Lung (tissue), 12 donors: ENCODE data around the gene ADARB1. TPM values are rescaled to one million over a fixed set of nuclear protein-coding genes. Genes with fewer than 3 reads are reported as not detected.

Source experiments
- ATAC-seq: fragments of 200-7000 bp; cut with Tn5 transposase; one replicate; pipeline ENCODE4 v1.9.1; 2020; ENCODE audit warnings: moderate number of reproducible peaks; ENCODE audit not compliant: insufficient read depth, low FRiP score
- DNase-seq, 3 donors: peaks; one replicate each; pipeline ENCODE4 v3.0.0-alpha.2; 2013 to 2017
- H3K27ac ChIP-seq, 2 donors: one replicate each; pipeline ENCODE4 v1.5.1; 2013; ENCODE audit warnings: mild to moderate bottlenecking in 2 of 2, moderate library complexity in 2 of 2, control low read depth in 1 of 2, inconsistent platforms in 1 of 2, low read depth in 1 of 2, low read length in 1 of 2
- H3K27me3 ChIP-seq, 3 donors: one replicate each; pipeline ENCODE4 v1.5.1; 2013; ENCODE audit warnings: low read length in 2 of 3; ENCODE audit not compliant: control insufficient read depth in 3 of 3, insufficient read depth in 3 of 3
- H3K36me3 ChIP-seq, 4 donors: one replicate each; pipeline ENCODE4 v1.5.1; 2013; ENCODE audit warnings: low read length in 4 of 4, mild to moderate bottlenecking in 1 of 4, moderate library complexity in 1 of 4; ENCODE audit not compliant: control insufficient read depth in 4 of 4, insufficient read depth in 4 of 4
- H3K4me1 ChIP-seq, 5 donors: one replicate each; pipeline ENCODE4 v1.5.1; 2013; ENCODE audit warnings: low read length in 5 of 5, mild to moderate bottlenecking in 2 of 5, moderate library complexity in 1 of 5; ENCODE audit not compliant: control insufficient read depth in 5 of 5, insufficient read depth in 5 of 5
- H3K4me3 ChIP-seq: one replicate; pipeline ENCODE4 v1.5.1; 2013; ENCODE audit warnings: mild to moderate bottlenecking, control low read depth, moderate library complexity
- H3K9ac ChIP-seq, 2 donors: one replicate each; pipeline ENCODE4 v1.5.1; 2013; ENCODE audit warnings: low read length in 2 of 2, control low read depth in 1 of 2; ENCODE audit not compliant: insufficient read depth in 1 of 2
- H3K9me3 ChIP-seq, 4 donors: one replicate each; pipeline ENCODE4 v1.5.1; 2013; ENCODE audit warnings: low read length in 3 of 4, mild to moderate bottlenecking in 1 of 4, moderate library complexity in 1 of 4; ENCODE audit not compliant: control insufficient read depth in 4 of 4, insufficient read depth in 3 of 4
- WGBS, 2 donors: extraction: QIAGEN DNeasy Blood & Tissue Kit; methylation state at CpG; one replicate each; pipeline ENCODE4 v1.1.7; 2013; 5-methylcytosine and 5-hydroxymethylcytosine counted together
- polyA plus RNA-seq, 2 donors: library from polyadenylated mRNA; stranded (reverse); fragments of 200-250 nt; gene quantifications; one replicate each; pipeline ENCODE4 v1.2.1, GENCODE V29; 2013
- total RNA-seq, 2 donors: library from RNA; depleted of rRNA in 1 of 2; stranded (reverse); fragments of >200 nt in 1 of 2; gene quantifications; one replicate each; pipeline ENCODE4 v1.2.1, GENCODE V29; 2014 to 2021
- TF ChIP-seq, protein P1 (sequence below): IDR thresholded peaks from 2 replicates; pipeline ENCODE4 v1.5.1; 2012; ENCODE audit warnings: mild to moderate bottlenecking; ENCODE audit errors: control extremely low read depth, extremely low read depth
- donor health status: control.
- donor health status: control.
- donor health status: Bipolar disorder and iron deficiency.
- donor health status: healthy.
- donor health status: DM: yes; HTN: yes; CAD: no.

The ADARB1 gene
- total and polyA plus RNA-seq, 4 donors, result 13.4 to 47.7 (median 32.6) TPM

DNA sequence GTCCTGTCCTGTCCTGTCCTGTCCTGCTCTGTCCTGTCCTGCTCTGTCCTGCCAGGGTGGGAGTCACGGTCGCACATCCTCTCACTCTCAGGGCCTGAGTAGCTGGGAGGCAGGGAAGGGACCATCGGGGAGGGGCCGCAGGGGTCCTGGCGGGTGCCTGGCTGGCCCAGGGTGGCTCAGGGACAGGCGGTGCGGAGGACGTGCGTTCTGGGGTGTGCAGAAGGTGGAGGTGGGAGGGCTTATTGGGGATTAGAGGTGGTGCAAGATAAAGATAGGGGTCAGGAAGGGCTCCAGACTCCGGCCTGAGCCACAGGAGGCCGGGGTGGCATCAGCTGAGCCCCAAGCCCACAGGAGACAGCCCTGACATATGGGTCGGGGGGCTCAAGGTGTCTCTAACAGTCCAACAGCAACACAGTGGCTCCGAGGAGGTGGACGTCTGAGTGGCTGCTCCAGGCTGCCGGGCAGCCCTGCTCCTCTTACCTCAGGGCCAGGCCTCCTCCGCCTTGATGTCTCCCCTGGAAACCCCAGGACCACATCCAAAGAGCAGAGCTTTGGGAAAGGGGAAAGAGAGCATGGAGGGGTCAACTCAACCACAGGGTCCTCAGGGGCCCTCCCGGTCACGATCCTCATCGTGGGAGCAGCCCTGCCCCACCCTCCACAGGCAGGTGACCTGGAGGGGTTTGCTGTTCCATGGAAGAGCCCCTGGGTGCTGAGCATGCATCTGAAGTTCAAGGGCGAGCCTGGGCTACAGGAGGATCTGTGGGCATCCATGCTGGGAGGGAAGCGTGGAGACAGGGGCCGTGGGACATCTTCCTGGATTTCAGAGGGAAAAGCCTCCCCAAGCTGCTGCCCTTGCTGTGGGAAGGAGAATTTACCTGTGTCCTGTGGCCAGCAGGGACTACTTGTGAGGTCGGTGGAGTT is 39.6 kb upstream of the ADARB1 start:
- TF ChIP-seq, protein P1, sequence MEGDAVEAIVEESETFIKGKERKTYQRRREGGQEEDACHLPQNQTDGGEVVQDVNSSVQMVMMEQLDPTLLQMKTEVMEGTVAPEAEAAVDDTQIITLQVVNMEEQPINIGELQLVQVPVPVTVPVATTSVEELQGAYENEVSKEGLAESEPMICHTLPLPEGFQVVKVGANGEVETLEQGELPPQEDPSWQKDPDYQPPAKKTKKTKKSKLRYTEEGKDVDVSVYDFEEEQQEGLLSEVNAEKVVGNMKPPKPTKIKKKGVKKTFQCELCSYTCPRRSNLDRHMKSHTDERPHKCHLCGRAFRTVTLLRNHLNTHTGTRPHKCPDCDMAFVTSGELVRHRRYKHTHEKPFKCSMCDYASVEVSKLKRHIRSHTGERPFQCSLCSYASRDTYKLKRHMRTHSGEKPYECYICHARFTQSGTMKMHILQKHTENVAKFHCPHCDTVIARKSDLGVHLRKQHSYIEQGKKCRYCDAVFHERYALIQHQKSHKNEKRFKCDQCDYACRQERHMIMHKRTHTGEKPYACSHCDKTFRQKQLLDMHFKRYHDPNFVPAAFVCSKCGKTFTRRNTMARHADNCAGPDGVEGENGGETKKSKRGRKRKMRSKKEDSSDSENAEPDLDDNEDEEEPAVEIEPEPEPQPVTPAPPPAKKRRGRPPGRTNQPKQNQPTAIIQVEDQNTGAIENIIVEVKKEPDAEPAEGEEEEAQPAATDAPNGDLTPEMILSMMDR, result no peak
- peaks cover 0 to 5% (median 2%) of the 10 kb centered on the region in 4 donors for H3K9me3 ChIP-seq
- no peaks in the 10 kb centered on the region for H3K27me3 ChIP-seq
- H3K9ac ChIP-seq, result no peak overlapping the region
- H3K27ac ChIP-seq, result peak overlapping the region in 1 of 2 donors; percentile 82
- ATAC-seq (no peak), DNase-seq (no peak)
- H3K4me3 ChIP-seq, result no peak overlapping the region
- H3K36me3 ChIP-seq, result no peaks in the 10 kb centered on the region
- WGBS, 2 donors, result 84 to 88% methylated on average over 23 of the region's 23 CpGs
- peaks cover 3 to 58% (median 23%) of the 10 kb centered on the region in 5 donors for H3K4me1 ChIP-seq

DNA sequence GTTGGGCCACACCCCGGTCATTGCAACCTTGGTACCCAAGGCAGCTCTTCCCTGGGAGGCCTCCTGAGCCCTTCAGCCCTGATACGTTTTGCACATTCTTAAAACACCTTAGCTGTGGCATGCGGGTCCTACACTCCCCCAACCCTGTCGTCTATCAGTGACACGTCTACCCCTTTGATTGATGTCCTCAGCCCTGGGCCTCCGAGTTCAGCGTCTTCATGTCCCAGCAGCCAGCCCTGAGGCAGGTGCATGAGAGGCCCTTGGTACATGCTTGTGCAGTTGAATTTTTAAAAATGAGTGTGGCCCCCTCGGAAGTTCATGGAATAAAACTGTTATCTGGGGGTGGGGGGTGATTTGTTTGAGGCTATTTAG is 38.9 kb upstream of the ADARB1 start:
- Histone ChIP-seq H3K27ac (no peak overlapping the region), H3K27me3 (no peaks in the 10 kb centered on the region), H3K4me3 (no peak overlapping the region), H3K4me1 (peaks cover 5 to 52% (median 23%) of the 10 kb centered on the region in 5 donors), H3K36me3 (no peaks in the 10 kb centered on the region), H3K9me3 (peaks cover 0 to 5% (median 2%) of the 10 kb centered on the region in 4 donors), H3K9ac (no peak overlapping the region)
- TF ChIP-seq, protein P1, result no peak
- ATAC-seq (no peak), DNase-seq (peak in 1 of 3 donors; percentile 9)
- 84 to 85% methylated on average over 8 of the region's 8 CpGs for WGBS, 2 donors

DNA sequence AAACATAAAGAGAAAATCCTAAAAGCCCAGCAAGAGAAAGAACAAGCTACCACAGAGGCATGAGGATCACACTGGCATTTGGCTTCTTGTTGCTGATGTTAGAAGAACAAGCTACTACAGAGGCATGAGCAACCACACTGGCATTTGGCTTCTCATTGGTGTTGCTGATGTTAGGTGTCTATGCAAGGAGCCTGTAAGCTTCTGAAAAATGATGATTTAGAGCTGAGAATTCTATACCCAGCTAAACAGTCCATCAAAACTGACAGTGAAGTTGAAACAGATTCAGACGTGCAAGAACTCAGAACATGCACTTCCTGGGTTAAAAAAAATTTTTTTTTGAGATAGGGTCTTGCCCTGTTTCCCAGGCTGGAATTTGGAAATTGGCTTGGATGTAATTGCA is 37.8 kb upstream of the ADARB1 start:
- no peak overlapping the region for H3K27ac ChIP-seq
- DNase-seq (no peak), ATAC-seq (no peak)
- TF ChIP-seq, protein P1, result no peak
- no peak overlapping the region for H3K4me3 ChIP-seq
- 59 to 80% methylated on average over 1 of the region's 1 CpG for WGBS, 2 donors
- no peak overlapping the region for H3K9ac ChIP-seq
- peaks cover 5 to 52% (median 26%) of the 10 kb centered on the region in 5 donors for H3K4me1 ChIP-seq
- H3K27me3 ChIP-seq, result no peaks in the 10 kb centered on the region
- H3K9me3 ChIP-seq, result peaks cover 0 to 5% (median 2%) of the 10 kb centered on the region in 4 donors
- no peaks in the 10 kb centered on the region for H3K36me3 ChIP-seq
